WTC11 (cell line): ENCODE results near the gene PHACTR3. TPM values are rescaled to one million over a fixed set of nuclear protein-coding genes. Genes with fewer than 3 reads are reported as not detected.

Experiments
- ATAC-seq: fragments of 200-7000 bp; cut with Tn5 transposase; 2 replicates; pipeline ENCODE4 v1.10.0; 2021; ENCODE audit warnings: mild to moderate bottlenecking, moderate library complexity
- CTCF ChIA-PET: fragments of 300-600 bp; sonication (Branson Sonifier 250); formaldehyde crosslinking; loops from one replicate; lab custom pipeline; 2021; ENCODE audit warnings: antibody characterized with exemption; lab: Charles Lee
- POLR2A ChIA-PET: fragments of 350-600 bp; sonication (Branson Sonifier 250); formaldehyde crosslinking; loops from one replicate; lab custom pipeline; 2021; ENCODE audit warnings: antibody characterized with exemption; lab: Charles Lee
- DNase-seq: peaks from one replicate; pipeline ENCODE4 v3.0.0; 2021; ENCODE audit warnings: low spot score
- H3K27ac Mint-ChIP-seq: 2 replicates; pipeline ENCODE4 v1.8.0; 2021; ENCODE audit warnings: mixed read lengths
- H3K27me3 Mint-ChIP-seq: 2 replicates; pipeline ENCODE4 v1.8.0; 2021; ENCODE audit warnings: low read depth, mild to moderate bottlenecking, moderate library complexity, mixed read lengths
- H3K36me3 Mint-ChIP-seq: 2 replicates; pipeline ENCODE4 v1.8.0; 2021; ENCODE audit warnings: mixed read lengths
- H3K4me1 Mint-ChIP-seq: 2 replicates; pipeline ENCODE4 v1.8.0; 2022; ENCODE audit warnings: mixed read lengths
- H3K4me3 Mint-ChIP-seq: 2 replicates; pipeline ENCODE4 v1.8.0; 2021; ENCODE audit warnings: mild to moderate bottlenecking, moderate library complexity, mixed read lengths
- H3K9me3 Mint-ChIP-seq: 2 replicates; pipeline ENCODE4 v1.8.0; 2021; ENCODE audit warnings: mixed read lengths
- FOXP1 ChIP-seq: sonication (generic); formaldehyde crosslinking; IDR thresholded peaks from 2 replicates; pipeline ENCODE4 v1.8.0; 2022; ENCODE audit warnings: missing genetic modification reagents, mild to moderate bottlenecking, moderate library complexity, borderline replicate concordance
- GRHL2 ChIP-seq: fragments of 250-450 bp; sonication (Bioruptor Pico); IDR thresholded peaks from 2 replicates; pipeline ENCODE4 v1.8.0; 2022; ENCODE audit warnings: mild to moderate bottlenecking, moderate library complexity; ENCODE audit not compliant: insufficient replicate concordance, severe bottlenecking
- IRF2 ChIP-seq: sonication (generic); formaldehyde crosslinking; IDR thresholded peaks from 2 replicates; pipeline ENCODE4 v1.8.0; 2022; ENCODE audit warnings: low read depth, missing genetic modification reagents, borderline replicate concordance
- MXD4 ChIP-seq: fragments of 250-450 bp; sonication (Bioruptor Pico); IDR thresholded peaks from 2 replicates; pipeline ENCODE4 v1.8.0; 2021; ENCODE audit warnings: mild to moderate bottlenecking, moderate library complexity, borderline replicate concordance
- RELA ChIP-seq: sonication (generic); formaldehyde crosslinking; IDR thresholded peaks from 2 replicates; pipeline ENCODE4 v1.8.1; 2022; ENCODE audit warnings: missing genetic modification reagents, mild to moderate bottlenecking, borderline replicate concordance
- SMAD3 ChIP-seq: sonication (generic); formaldehyde crosslinking; IDR thresholded peaks from 2 replicates; pipeline ENCODE4 v1.8.0; 2022; ENCODE audit warnings: missing genetic modification reagents, mild to moderate bottlenecking, borderline replicate concordance
- SP1 ChIP-seq: sonication (generic); formaldehyde crosslinking; conservative IDR thresholded peaks from 2 replicates; pipeline ENCODE4 v1.8.1; 2022; ENCODE audit warnings: missing genetic modification reagents
- ZNF121 ChIP-seq: sonication (generic); formaldehyde crosslinking; IDR thresholded peaks from 2 replicates; pipeline ENCODE4 v1.8.0; 2023; ENCODE audit warnings: missing genetic modification reagents
- ZNF138 ChIP-seq: sonication (generic); formaldehyde crosslinking; conservative IDR thresholded peaks from 2 replicates; pipeline ENCODE4 v1.8.1; 2022; ENCODE audit warnings: mild to moderate bottlenecking, moderate library complexity, missing genetic modification reagents
- ZNF317 ChIP-seq: sonication (generic); formaldehyde crosslinking; IDR thresholded peaks from 2 replicates; pipeline ENCODE4 v1.8.1; 2023; ENCODE audit warnings: low read depth, mild to moderate bottlenecking, moderate library complexity, missing genetic modification reagents, borderline replicate concordance
- total RNA-seq: library from RNA; stranded (reverse); gene quantifications from 3 replicates; pipeline ENCODE4 v1.2.3, GENCODE V29; 2021
- TF ChIP-seq, protein P1 (sequence below): sonication (generic); formaldehyde crosslinking; IDR thresholded peaks from 2 replicates; pipeline ENCODE4 v1.8.1; 2022; ENCODE audit warnings: mild to moderate bottlenecking, missing genetic modification reagents, moderate library complexity, borderline replicate concordance
- TF ChIP-seq, protein P2 (sequence below): sonication (generic); formaldehyde crosslinking; IDR thresholded peaks from 2 replicates; pipeline ENCODE4 v1.8.1; 2022; ENCODE audit warnings: low read depth, missing genetic modification reagents, borderline replicate concordance
- TF ChIP-seq, protein P3 (sequence below): fragments of 250-450 bp; sonication (Bioruptor Pico); IDR thresholded peaks from 2 replicates; pipeline ENCODE4 v1.9.0; 2021; ENCODE audit warnings: moderate library complexity, mild to moderate bottlenecking, inconsistent platforms, borderline replicate concordance
- TF ChIP-seq, protein P4 (sequence below): sonication (generic); formaldehyde crosslinking; IDR thresholded peaks from 2 replicates; pipeline ENCODE4 v1.8.1; 2023; ENCODE audit warnings: mild to moderate bottlenecking, missing genetic modification reagents
- TF ChIP-seq, protein P5 (sequence below): sonication (generic); formaldehyde crosslinking; IDR thresholded peaks from 2 replicates; pipeline ENCODE4 v1.8.0; 2022; ENCODE audit warnings: mild to moderate bottlenecking, missing genetic modification reagents
- TF ChIP-seq, protein P6 (sequence below): fragments of 250-450 bp; sonication (Bioruptor Pico); IDR thresholded peaks from 2 replicates; pipeline ENCODE4 v1.8.0; 2021; ENCODE audit warnings: mild to moderate bottlenecking
- TF ChIP-seq, protein P7 (sequence below): fragments of 250-450 bp; sonication (Bioruptor Pico); IDR thresholded peaks from 2 replicates; pipeline ENCODE4 v2.1.2; 2022; ENCODE audit warnings: mild to moderate bottlenecking, moderate library complexity

PHACTR3 gene
- total RNA-seq, 1 experiment from 2014 or later: 0.28 TPM

DNA sequence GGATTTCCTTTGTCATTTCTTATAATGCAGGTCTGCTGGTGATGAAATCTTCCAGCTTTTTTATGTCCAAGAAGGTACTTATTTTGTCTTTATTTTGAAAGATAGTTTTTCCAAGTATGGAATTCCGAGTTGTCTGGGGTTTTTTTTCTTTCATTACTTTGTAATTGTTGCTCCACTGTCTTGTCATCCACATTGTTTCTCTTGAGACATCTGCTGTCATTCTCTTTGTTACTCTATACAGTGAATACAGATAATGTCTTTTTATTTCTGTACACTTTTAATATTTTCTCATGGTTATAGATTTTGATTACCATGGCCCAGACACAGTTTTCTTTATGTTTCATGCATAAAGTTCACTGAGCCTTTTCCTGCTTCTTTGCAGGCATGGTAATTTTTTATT, 196.0 kb downstream of the PHACTR3 start:
- H3K4me1 Mint-ChIP-seq: 0 out of 2 replicates have a peak, but pooled peaks cover 3% of the 10 kb centered on the region
- TF ChIP-seq ZNF121 (CRISPR knock-in tag) (no peak), ZNF317 (peak; percentile 83; the same call in 1 of the 2 replicates)
- peaks cover 64% of the 10 kb centered on the region for H3K9me3 Mint-ChIP-seq
- ChIA-PET CTCF (no interaction called here), POLR2A (no interaction called here)
- no peak overlapping the region for H3K27ac Mint-ChIP-seq
- DNase-seq (no peak), ATAC-seq (no peak)
- peaks cover 29% of the 10 kb centered on the region for H3K36me3 Mint-ChIP-seq
- peaks cover 55% of the 10 kb centered on the region for H3K27me3 Mint-ChIP-seq
- H3K4me3 Mint-ChIP-seq: no peak overlapping the region

DNA sequence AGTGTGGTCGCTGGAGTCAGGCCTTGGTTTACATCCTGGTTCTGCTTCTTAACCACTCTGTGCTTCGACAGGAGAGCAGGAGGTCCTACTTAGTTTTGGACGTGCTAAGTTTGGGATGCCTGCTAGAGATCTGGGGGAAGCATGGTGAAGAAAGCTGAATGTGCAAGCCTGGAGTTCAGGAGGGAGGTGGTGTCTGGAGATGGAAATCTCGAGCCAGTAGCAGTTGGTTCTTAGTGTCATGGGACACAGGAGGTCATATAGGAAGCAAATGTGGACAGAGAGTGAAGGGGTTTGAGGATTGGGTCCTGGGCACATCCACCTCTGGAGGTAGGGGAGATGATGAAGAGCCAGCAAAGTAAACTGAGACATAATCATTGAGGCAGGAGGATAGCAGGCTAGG, 197.7 kb downstream of the PHACTR3 start:
- DNase-seq: no peak
- POLR2A ChIA-PET: no interaction called here
- CTCF ChIA-PET: no interaction called here

DNA sequence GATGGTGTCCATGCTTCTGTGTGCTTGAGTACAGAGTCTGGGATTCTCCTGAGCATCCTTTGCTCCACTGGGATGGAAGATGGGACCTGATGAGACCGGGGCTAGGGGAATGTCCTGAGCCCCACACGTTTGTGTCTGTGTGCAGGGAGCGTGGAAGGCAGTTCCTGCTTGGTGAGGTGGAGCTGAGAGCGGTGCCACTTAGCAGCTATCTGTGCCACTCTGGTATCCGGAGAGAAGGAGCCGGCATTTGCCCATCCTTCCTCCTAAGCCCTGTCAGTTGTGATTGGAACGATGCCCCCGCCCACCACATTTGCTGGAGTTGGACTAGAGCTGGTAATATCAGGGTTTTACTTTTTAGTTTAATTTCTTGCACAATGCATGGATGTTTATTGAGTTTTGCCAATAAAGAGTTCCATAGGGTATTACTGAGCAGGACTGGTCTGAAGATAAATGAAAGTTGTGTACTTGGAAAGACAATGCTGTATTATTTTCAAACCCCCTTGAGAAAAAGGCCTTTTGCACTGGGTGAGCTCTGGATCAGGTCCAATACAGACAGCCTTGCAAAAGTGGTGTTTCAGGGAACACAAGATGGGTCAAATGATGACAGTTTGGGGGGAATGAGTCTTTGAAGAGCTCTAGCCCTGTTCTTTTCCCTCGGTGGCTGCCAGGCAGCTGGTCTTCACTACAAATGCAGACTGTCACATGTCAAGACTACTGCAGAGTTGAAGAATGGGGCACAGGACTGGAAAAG, 198.3 kb downstream of the PHACTR3 start:
- peaks cover 17% of the 10 kb centered on the region for H3K36me3 Mint-ChIP-seq
- CTCF ChIA-PET: no interaction called here
- no peak overlapping the region for H3K4me3 Mint-ChIP-seq
- ATAC-seq (no peak), DNase-seq (no peak)
- H3K4me1 Mint-ChIP-seq: 0 out of 2 replicates have a peak, but pooled peaks cover 4% of the 10 kb centered on the region
- POLR2A ChIA-PET: no interaction called here
- H3K9me3 Mint-ChIP-seq: peaks cover 42% of the 10 kb centered on the region
- TF ChIP-seq IRF2 (CRISPR knock-in tag): no peak
- TF ChIP-seq, protein P1, sequence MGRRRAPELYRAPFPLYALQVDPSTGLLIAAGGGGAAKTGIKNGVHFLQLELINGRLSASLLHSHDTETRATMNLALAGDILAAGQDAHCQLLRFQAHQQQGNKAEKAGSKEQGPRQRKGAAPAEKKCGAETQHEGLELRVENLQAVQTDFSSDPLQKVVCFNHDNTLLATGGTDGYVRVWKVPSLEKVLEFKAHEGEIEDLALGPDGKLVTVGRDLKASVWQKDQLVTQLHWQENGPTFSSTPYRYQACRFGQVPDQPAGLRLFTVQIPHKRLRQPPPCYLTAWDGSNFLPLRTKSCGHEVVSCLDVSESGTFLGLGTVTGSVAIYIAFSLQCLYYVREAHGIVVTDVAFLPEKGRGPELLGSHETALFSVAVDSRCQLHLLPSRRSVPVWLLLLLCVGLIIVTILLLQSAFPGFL (CRISPR knock-in tag): no peak
- TF ChIP-seq MXD4: no peak
- TF ChIP-seq ZNF138 (CRISPR knock-in tag): no peak
- TF ChIP-seq, protein P2, sequence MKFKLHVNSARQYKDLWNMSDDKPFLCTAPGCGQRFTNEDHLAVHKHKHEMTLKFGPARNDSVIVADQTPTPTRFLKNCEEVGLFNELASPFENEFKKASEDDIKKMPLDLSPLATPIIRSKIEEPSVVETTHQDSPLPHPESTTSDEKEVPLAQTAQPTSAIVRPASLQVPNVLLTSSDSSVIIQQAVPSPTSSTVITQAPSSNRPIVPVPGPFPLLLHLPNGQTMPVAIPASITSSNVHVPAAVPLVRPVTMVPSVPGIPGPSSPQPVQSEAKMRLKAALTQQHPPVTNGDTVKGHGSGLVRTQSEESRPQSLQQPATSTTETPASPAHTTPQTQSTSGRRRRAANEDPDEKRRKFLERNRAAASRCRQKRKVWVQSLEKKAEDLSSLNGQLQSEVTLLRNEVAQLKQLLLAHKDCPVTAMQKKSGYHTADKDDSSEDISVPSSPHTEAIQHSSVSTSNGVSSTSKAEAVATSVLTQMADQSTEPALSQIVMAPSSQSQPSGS (CRISPR knock-in tag): no peak
- TF ChIP-seq SMAD3 (CRISPR knock-in tag): no peak
- no peak for TF ChIP-seq SP1
- TF ChIP-seq RELA (CRISPR knock-in tag): no peak
- TF ChIP-seq GRHL2: no peak
- TF ChIP-seq, protein P3, sequence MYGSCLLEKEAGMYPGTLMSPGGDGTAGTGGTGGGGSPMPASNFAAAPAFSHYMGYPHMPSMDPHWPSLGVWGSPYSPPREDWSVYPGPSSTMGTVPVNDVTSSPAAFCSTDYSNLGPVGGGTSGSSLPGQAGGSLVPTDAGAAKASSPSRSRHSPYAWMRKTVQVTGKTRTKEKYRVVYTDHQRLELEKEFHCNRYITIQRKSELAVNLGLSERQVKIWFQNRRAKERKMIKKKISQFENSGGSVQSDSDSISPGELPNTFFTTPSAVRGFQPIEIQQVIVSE (CRISPR knock-in tag): no peak
- no peak for TF ChIP-seq FOXP1 (CRISPR knock-in tag)
- TF ChIP-seq, protein P4, sequence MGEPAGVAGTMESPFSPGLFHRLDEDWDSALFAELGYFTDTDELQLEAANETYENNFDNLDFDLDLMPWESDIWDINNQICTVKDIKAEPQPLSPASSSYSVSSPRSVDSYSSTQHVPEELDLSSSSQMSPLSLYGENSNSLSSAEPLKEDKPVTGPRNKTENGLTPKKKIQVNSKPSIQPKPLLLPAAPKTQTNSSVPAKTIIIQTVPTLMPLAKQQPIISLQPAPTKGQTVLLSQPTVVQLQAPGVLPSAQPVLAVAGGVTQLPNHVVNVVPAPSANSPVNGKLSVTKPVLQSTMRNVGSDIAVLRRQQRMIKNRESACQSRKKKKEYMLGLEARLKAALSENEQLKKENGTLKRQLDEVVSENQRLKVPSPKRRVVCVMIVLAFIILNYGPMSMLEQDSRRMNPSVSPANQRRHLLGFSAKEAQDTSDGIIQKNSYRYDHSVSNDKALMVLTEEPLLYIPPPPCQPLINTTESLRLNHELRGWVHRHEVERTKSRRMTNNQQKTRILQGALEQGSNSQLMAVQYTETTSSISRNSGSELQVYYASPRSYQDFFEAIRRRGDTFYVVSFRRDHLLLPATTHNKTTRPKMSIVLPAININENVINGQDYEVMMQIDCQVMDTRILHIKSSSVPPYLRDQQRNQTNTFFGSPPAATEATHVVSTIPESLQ (CRISPR knock-in tag): no peak
- TF ChIP-seq, protein P5, sequence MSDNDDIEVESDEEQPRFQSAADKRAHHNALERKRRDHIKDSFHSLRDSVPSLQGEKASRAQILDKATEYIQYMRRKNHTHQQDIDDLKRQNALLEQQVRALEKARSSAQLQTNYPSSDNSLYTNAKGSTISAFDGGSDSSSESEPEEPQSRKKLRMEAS (CRISPR knock-in tag): no peak
- TF ChIP-seq, protein P6, sequence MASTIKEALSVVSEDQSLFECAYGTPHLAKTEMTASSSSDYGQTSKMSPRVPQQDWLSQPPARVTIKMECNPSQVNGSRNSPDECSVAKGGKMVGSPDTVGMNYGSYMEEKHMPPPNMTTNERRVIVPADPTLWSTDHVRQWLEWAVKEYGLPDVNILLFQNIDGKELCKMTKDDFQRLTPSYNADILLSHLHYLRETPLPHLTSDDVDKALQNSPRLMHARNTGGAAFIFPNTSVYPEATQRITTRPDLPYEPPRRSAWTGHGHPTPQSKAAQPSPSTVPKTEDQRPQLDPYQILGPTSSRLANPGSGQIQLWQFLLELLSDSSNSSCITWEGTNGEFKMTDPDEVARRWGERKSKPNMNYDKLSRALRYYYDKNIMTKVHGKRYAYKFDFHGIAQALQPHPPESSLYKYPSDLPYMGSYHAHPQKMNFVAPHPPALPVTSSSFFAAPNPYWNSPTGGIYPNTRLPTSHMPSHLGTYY (CRISPR knock-in tag): no peak
- H3K27me3 Mint-ChIP-seq: peaks cover 37% of the 10 kb centered on the region
- H3K27ac Mint-ChIP-seq: no peak overlapping the region

More for the DNA sequence above, 197.7 kb downstream of the PHACTR3 start:
- no peak overlapping the region for H3K27ac Mint-ChIP-seq
- peaks cover 47% of the 10 kb centered on the region for H3K9me3 Mint-ChIP-seq
- no peak overlapping the region for H3K4me3 Mint-ChIP-seq
- 0 out of 2 replicates have a peak, but pooled peaks cover 4% of the 10 kb centered on the region for H3K4me1 Mint-ChIP-seq
- no peak for ATAC-seq
- TF ChIP-seq, protein P7, sequence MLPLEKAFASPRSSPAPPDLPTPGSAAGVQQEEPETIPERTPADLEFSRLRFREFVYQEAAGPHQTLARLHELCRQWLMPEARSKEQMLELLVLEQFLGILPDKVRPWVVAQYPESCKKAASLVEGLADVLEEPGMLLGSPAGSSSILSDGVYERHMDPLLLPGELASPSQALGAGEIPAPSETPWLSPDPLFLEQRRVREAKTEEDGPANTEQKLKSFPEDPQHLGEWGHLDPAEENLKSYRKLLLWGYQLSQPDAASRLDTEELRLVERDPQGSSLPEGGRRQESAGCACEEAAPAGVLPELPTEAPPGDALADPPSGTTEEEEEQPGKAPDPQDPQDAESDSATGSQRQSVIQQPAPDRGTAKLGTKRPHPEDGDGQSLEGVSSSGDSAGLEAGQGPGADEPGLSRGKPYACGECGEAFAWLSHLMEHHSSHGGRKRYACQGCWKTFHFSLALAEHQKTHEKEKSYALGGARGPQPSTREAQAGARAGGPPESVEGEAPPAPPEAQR: no peak
- H3K27me3 Mint-ChIP-seq: peaks cover 41% of the 10 kb centered on the region
- H3K36me3 Mint-ChIP-seq: peaks cover 20% of the 10 kb centered on the region
